Esophagus squamous epithelium (tissue), 5 donors: ENCODE data around the gene SPRTN. TPM values are rescaled to one million over a fixed set of nuclear protein-coding genes. Genes with fewer than 3 reads are reported as not detected.

ENCODE experiments used
- DNase-seq: peaks from one replicate; lab custom pipeline; 2025; lab: John Stamatoyannopoulos, UW
- H3K27ac ChIP-seq, 4 donors: fragments of 200-600 bp; sonication (generic); one replicate each; pipeline ENCODE4 v1.5.1; 2016 to 2019; ENCODE audit warnings: mild to moderate bottlenecking in 1 of 4
- H3K27me3 ChIP-seq, 4 donors: fragments of 200-600 bp; sonication (generic); 1 replicate in 3 of 4; 2 replicates in 1 of 4; pipeline versions ENCODE4 v1.5.1 to v1.6.0; 2017 to 2021; ENCODE audit warnings: antibody characterized with exemption in 1 of 4
- H3K36me3 ChIP-seq, 3 donors: fragments of 200-600 bp; sonication (generic); one replicate each; pipeline ENCODE4 v1.5.1; 2016 to 2019
- H3K4me1 ChIP-seq, 3 donors: fragments of 200-600 bp; sonication (generic); one replicate each; pipeline ENCODE4 v1.5.1; 2017 to 2019
- H3K4me3 ChIP-seq, 4 donors: fragments of 200-600 bp; sonication (generic); 1 replicate in 3 of 4; 2 replicates in 1 of 4; pipeline ENCODE4 v1.5.1; 2016 to 2019; ENCODE audit warnings: mild to moderate bottlenecking in 2 of 4, moderate library complexity in 1 of 4
- H3K9me3 ChIP-seq, 3 donors: fragments of 200-600 bp; sonication (generic); one replicate each; pipeline ENCODE4 v1.5.1; 2016 to 2019
- POLR2A ChIP-seq, 4 donors: fragments of 450-650 bp; IDR thresholded peaks; one replicate each; pipeline ENCODE4 v1.6.1; 2017; ENCODE audit warnings: antibody characterized with exemption in 4 of 4, mild to moderate bottlenecking in 4 of 4, moderate library complexity in 3 of 4
- WGBS, 2 donors: methylation state at CpG; one replicate each; pipeline ENCODE4 v1.1.5; 2018; 5-methylcytosine and 5-hydroxymethylcytosine counted together
- intact Hi-C: fragments of 100-400 bp; cut with DNase I; formaldehyde crosslinking; loops from one replicate; pipeline ENCODE4 v1.15.0; 2022
- total RNA-seq, 4 donors: library from RNA; depleted of rRNA; stranded (reverse); fragments of >200 nt; gene quantifications; one replicate each; pipeline ENCODE4 v1.1.0, GENCODE V29; 2016
- TF ChIP-seq, protein P1 (sequence below), 6 experiments: fragments of 450-650 bp in 4 of 6; fragments of 200-600 bp in 2 of 6; sonication (generic) in 2 of 6; IDR thresholded peaks; one replicate each; pipeline ENCODE4 v1.5.1; 2016 to 2019; ENCODE audit warnings: antibody characterized with exemption in 6 of 6, mild to moderate bottlenecking in 4 of 6, moderate library complexity in 4 of 6
- donor health status: DM: yes; HTN: yes; CAD: no.

Gene SPRTN
- total RNA-seq, 4 donors from 2014 or later: 10.9 to 22.9 (median 16.9) TPM

DNA sequence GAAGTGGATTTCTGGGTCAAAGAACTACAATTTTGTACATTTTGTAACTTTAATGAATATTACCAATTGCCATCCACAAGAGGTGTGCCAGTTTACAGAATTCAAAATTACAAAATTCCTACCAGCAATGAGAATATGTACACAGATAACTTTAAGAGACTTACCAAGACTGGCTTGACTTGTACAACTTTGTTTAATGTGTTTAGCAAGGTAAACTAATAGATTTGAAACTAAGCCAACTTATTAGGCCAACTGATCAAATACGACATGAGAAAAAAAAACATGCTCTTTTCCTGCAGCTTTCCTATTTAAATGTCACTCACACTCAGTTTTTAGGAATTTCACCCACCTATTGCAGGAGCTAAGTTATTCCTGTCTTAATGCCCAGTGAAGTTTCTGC is 11.8 kb upstream of the SPRTN start:
- no peak for DNase-seq
- 45 to 50% methylated on average over 1 of the region's 1 CpG for WGBS, 2 donors
- H3K4me3 ChIP-seq: no peak overlapping the region
- H3K4me1 ChIP-seq: no peaks in the 10 kb centered on the region
- intact Hi-C loops: no loop called here
- TF ChIP-seq POLR2A (IDR thresholded peaks at IDR 0.05): no peak
- TF ChIP-seq, protein P1, sequence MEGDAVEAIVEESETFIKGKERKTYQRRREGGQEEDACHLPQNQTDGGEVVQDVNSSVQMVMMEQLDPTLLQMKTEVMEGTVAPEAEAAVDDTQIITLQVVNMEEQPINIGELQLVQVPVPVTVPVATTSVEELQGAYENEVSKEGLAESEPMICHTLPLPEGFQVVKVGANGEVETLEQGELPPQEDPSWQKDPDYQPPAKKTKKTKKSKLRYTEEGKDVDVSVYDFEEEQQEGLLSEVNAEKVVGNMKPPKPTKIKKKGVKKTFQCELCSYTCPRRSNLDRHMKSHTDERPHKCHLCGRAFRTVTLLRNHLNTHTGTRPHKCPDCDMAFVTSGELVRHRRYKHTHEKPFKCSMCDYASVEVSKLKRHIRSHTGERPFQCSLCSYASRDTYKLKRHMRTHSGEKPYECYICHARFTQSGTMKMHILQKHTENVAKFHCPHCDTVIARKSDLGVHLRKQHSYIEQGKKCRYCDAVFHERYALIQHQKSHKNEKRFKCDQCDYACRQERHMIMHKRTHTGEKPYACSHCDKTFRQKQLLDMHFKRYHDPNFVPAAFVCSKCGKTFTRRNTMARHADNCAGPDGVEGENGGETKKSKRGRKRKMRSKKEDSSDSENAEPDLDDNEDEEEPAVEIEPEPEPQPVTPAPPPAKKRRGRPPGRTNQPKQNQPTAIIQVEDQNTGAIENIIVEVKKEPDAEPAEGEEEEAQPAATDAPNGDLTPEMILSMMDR (IDR thresholded peaks at IDR 0.05): no peak
- H3K9me3 ChIP-seq: no peaks in the 10 kb centered on the region
- H3K27ac ChIP-seq: no peak overlapping the region
- H3K36me3 ChIP-seq: peaks cover 0 to 5% (median 0%) of the 10 kb centered on the region in 3 donors
- H3K27me3 ChIP-seq: no peaks in the 10 kb centered on the region

DNA sequence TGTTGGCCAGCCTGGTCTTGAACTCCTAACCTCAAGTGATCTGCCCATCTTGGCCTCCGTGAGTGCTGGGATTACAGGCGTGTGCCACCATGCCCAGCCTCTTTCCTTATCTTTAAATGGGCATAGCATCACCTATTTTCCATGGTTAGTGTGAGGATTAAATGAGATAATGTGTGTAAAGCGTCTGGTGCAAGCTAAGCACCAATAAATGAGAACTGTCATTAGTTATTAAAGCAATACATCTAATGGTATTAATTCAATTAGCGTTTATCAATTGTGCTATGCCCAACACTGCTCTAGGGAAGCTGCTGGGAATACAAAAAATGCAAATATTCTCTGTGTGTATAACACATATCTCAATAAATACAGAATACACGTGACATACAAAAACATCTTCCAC is 10.5 kb upstream of the SPRTN start:
- 71 to 77% methylated on average over 5 of the region's 5 CpGs for WGBS, 2 donors
- TF ChIP-seq, protein P1 (IDR thresholded peaks at IDR 0.05): no peak
- no peak for TF ChIP-seq POLR2A (IDR thresholded peaks at IDR 0.05)
- DNase-seq: no peak
- Histone ChIP-seq H3K9me3 (no peaks in the 10 kb centered on the region), H3K4me3 (no peak overlapping the region), H3K27ac (no peak overlapping the region), H3K4me1 (peaks cover 0 to 4% (median 0%) of the 10 kb centered on the region in 3 donors), H3K27me3 (no peaks in the 10 kb centered on the region), H3K36me3 (peaks cover 0 to 9% (median 0%) of the 10 kb centered on the region in 3 donors)
- intact Hi-C loops: no loop called here

- intact Hi-C loops: no loop called here
- Histone ChIP-seq H3K27ac (no peak overlapping the region), H3K9me3 (no peaks in the 10 kb centered on the region), H3K27me3 (no peaks in the 10 kb centered on the region), H3K36me3 (peaks cover 0 to 9% (median 0%) of the 10 kb centered on the region in 3 donors), H3K4me3 (no peak overlapping the region), H3K4me1 (peaks cover 0 to 22% (median 16%) of the 10 kb centered on the region in 3 donors)
- TF ChIP-seq POLR2A (IDR thresholded peaks at IDR 0.05): no peak
- TF ChIP-seq, protein P1 (IDR thresholded peaks at IDR 0.05): no peak
- 88 to 90% methylated on average over 7 of the region's 7 CpGs for WGBS, 2 donors
- no peak for DNase-seq
Observed at GRCh38 chr1:231329483-231329882, 8.6 kb upstream of the SPRTN start.

- Histone ChIP-seq H3K4me3 (no peak overlapping the region), H3K4me1 (peaks cover 17 to 49% (median 40%) of the 10 kb centered on the region in 3 donors), H3K9me3 (no peaks in the 10 kb centered on the region), H3K27ac (no peak overlapping the region), H3K27me3 (no peaks in the 10 kb centered on the region), H3K36me3 (peaks cover 0 to 9% (median 0%) of the 10 kb centered on the region in 3 donors)
- TF ChIP-seq, protein P1 (IDR thresholded peaks at IDR 0.05): no peak
- TF ChIP-seq POLR2A (IDR thresholded peaks at IDR 0.05): no peak
- intact Hi-C loops: no loop called here
- DNase-seq: no peak
- WGBS, 2 donors: 79 to 80% methylated on average over 1 of the region's 1 CpG
Observed at GRCh38 chr1:231332761-231333160, 5.3 kb upstream of the SPRTN start.

DNA sequence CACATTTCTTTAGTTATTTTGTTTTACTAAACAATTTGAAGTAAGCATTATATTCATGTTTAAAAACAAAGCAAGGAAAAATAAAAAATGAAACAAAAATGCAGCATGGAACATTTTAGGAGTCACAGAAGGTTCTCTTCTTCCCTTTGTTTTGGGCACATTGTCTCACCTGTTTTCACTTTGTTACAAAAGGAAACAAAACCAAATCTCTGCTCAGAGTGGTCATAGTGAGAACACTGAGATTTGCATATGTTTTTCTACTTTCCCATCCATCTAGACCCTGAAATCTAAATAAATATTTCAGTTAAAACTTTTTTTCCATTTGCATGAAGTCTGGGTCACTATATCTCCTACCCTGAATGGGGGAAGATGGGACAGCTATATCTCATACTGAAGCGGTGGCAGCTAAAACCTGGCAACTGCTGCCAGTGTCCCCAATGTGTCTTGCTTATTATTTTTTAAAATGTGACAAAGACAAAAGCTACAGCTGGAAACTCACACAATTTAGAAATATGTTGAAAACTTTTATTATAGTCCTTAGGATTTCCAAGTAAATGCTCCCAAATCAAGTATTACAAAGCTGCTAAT is 3.9 kb upstream of the SPRTN start:
- no peaks in the 10 kb centered on the region for H3K9me3 ChIP-seq
- WGBS, 2 donors: 63 to 67% methylated on average over 1 of the region's 1 CpG
- peaks cover 19 to 59% (median 43%) of the 10 kb centered on the region in 3 donors for H3K4me1 ChIP-seq
- no peak for DNase-seq
- TF ChIP-seq, protein P1 (IDR thresholded peaks at IDR 0.05): no peak
- TF ChIP-seq POLR2A (IDR thresholded peaks at IDR 0.05): no peak
- peak overlapping the region in 3 of 4 donors; percentile 71 to 91 (median 84) for H3K4me3 ChIP-seq
- H3K27me3 ChIP-seq: no peaks in the 10 kb centered on the region
- H3K36me3 ChIP-seq: peaks cover 0 to 9% (median 0%) of the 10 kb centered on the region in 3 donors
- no peak overlapping the region for H3K27ac ChIP-seq
- intact Hi-C loops: no loop called here
